HL-60 (cell line): Measurements from ENCODE around the gene SECTM1.

Experiments used
- CTCF ChIP-seq: IDR thresholded peaks from one replicate; pipeline ENCODE4 v1.5.1; 2011; ENCODE audit warnings: low read length, control low read depth, inconsistent platforms; ENCODE audit not compliant: insufficient read depth
- GABPA ChIP-seq: IDR thresholded peaks from 2 replicates; pipeline ENCODE4 v1.6.1; 2012; ENCODE audit warnings: low read depth
- POLR2AphosphoS5 ChIP-seq: IDR thresholded peaks from 2 replicates; pipeline ENCODE4 v1.6.1; 2012; ENCODE audit warnings: low read depth
- TF ChIP-seq, protein P1 (sequence below): IDR thresholded peaks from 2 replicates; pipeline ENCODE4 v1.6.1; 2012; ENCODE audit warnings: low read depth; ENCODE audit not compliant: insufficient replicate concordance

DNA sequence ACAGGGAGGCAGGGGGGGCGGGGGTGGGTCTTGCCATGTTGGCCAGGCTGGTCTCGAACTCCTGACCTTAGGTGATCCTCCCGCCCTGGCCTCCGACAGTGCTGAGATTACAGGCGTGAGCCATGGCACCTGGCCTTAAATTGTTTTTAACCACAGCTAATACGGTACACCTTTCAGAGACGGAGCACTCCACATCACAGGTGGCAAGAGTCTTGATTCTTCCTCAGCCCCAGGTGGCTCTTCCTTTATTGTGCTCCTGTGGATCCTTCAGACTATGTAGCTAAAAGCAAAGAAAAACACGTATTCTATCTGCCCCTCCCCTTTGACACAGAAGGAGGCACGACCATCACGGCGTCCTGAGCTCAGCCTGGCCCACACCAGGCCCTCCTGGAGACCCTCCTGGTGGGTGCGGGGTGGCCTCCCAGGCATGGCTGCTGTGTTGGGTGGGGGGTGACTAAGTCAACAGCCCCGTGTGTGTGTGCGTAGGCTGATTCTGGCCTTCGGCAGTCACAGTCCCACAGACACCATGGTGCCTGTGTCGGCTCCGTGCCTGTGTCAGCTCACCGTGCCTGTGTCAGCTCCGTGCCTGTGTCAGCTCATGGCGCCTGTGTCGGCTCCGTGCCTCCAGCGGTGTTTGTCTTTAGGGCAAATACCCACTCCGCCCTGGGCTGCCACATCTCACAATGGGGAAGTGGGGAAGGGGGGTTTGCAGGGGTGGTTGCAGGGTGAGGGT, 10.8 kb upstream of the SECTM1 start:
- TF ChIP-seq GABPA (no peak), CTCF (no peak), POLR2AphosphoS5 (no peak)
- TF ChIP-seq, protein P1, sequence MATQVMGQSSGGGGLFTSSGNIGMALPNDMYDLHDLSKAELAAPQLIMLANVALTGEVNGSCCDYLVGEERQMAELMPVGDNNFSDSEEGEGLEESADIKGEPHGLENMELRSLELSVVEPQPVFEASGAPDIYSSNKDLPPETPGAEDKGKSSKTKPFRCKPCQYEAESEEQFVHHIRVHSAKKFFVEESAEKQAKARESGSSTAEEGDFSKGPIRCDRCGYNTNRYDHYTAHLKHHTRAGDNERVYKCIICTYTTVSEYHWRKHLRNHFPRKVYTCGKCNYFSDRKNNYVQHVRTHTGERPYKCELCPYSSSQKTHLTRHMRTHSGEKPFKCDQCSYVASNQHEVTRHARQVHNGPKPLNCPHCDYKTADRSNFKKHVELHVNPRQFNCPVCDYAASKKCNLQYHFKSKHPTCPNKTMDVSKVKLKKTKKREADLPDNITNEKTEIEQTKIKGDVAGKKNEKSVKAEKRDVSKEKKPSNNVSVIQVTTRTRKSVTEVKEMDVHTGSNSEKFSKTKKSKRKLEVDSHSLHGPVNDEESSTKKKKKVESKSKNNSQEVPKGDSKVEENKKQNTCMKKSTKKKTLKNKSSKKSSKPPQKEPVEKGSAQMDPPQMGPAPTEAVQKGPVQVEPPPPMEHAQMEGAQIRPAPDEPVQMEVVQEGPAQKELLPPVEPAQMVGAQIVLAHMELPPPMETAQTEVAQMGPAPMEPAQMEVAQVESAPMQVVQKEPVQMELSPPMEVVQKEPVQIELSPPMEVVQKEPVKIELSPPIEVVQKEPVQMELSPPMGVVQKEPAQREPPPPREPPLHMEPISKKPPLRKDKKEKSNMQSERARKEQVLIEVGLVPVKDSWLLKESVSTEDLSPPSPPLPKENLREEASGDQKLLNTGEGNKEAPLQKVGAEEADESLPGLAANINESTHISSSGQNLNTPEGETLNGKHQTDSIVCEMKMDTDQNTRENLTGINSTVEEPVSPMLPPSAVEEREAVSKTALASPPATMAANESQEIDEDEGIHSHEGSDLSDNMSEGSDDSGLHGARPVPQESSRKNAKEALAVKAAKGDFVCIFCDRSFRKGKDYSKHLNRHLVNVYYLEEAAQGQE = no peak
